Liver (tissue), 9 donors: ENCODE results near the gene AADACL4. TPM values are rescaled to one million over a fixed set of nuclear protein-coding genes. Genes with fewer than 3 reads are reported as not detected.
"Not testable (repeated sequence)": the region's sequence is repeated elsewhere in the genome, so short reads cannot be mapped to it uniquely, and the experiment has no call there.

Experiments
- DNase-seq: peaks from one replicate; pipeline ENCODE4 v3.0.0-alpha.2; 2017; ENCODE audit warnings: low spot score
- H3K27ac ChIP-seq, 2 donors: one replicate each; pipeline ENCODE4 v1.7.0; 2013; ENCODE audit warnings: inconsistent platforms in 2 of 2, low read length in 2 of 2, control low read depth in 1 of 2, low read depth in 1 of 2, mild to moderate bottlenecking in 1 of 2
- H3K27me3 ChIP-seq, 4 donors: one replicate each; pipeline versions ENCODE4 v1.6.1 to v1.7.0; 2013; ENCODE audit warnings: low read length in 3 of 4, inconsistent platforms in 1 of 4, mild to moderate bottlenecking in 1 of 4, moderate library complexity in 1 of 4; ENCODE audit not compliant: control insufficient read depth in 4 of 4, insufficient read depth in 4 of 4
- H3K36me3 ChIP-seq, 4 donors: one replicate each; pipeline versions ENCODE4 v1.6.1 to v1.7.0; 2013; ENCODE audit warnings: low read length in 3 of 4, mild to moderate bottlenecking in 3 of 4, low read depth in 1 of 4, moderate library complexity in 1 of 4; ENCODE audit not compliant: control insufficient read depth in 4 of 4, insufficient read depth in 3 of 4
- H3K4me1 ChIP-seq, 4 donors: one replicate each; pipeline versions ENCODE4 v1.6.1 to v1.7.0; 2013; ENCODE audit warnings: low read length in 3 of 4, mild to moderate bottlenecking in 3 of 4, moderate library complexity in 1 of 4; ENCODE audit not compliant: control insufficient read depth in 4 of 4, insufficient read depth in 4 of 4
- H3K4me3 ChIP-seq, 3 donors: one replicate each; pipeline versions ENCODE4 v1.6.1 to v1.7.0; 2013; ENCODE audit warnings: low read length in 3 of 3, control low read depth in 1 of 3, low read depth in 1 of 3, mild to moderate bottlenecking in 1 of 3
- H3K9ac ChIP-seq, 2 donors: one replicate each; pipeline ENCODE4 v1.7.0; 2013; ENCODE audit warnings: low read length in 2 of 2, mild to moderate bottlenecking in 2 of 2, moderate library complexity in 2 of 2, control low read depth in 1 of 2, low read depth in 1 of 2
- H3K9me3 ChIP-seq, 4 donors: one replicate each; pipeline versions ENCODE4 v1.6.1 to v1.7.0; 2013; ENCODE audit warnings: low read length in 3 of 4; ENCODE audit not compliant: control insufficient read depth in 4 of 4
- EGR1 ChIP-seq, 2 donors: IDR thresholded peaks; 2 replicates each; pipeline ENCODE4 v1.6.1; 2016 to 2018; ENCODE audit warnings: antibody characterized with exemption in 2 of 2, low read depth in 2 of 2
- FOXA1 ChIP-seq: IDR thresholded peaks from 2 replicates; pipeline ENCODE4 v1.6.1; 2016; ENCODE audit warnings: antibody characterized with exemption
- FOXA2 ChIP-seq: IDR thresholded peaks from 2 replicates; pipeline ENCODE4 v1.6.1; 2016; ENCODE audit warnings: antibody characterized with exemption
- HNF4A ChIP-seq, 2 donors: conservative IDR thresholded peaks; 2 replicates each; pipeline ENCODE4 v1.6.1; 2016; ENCODE audit warnings: antibody characterized with exemption in 2 of 2, mild to moderate bottlenecking in 2 of 2
- HNF4G ChIP-seq: IDR thresholded peaks from 2 replicates; pipeline ENCODE4 v1.6.1; 2016; ENCODE audit warnings: antibody characterized with exemption
- JUND ChIP-seq, 2 donors: IDR thresholded peaks; 2 replicates each; pipeline ENCODE4 v1.6.1; 2016; ENCODE audit warnings: antibody characterized with exemption in 2 of 2
- NR2F2 ChIP-seq: IDR thresholded peaks from 2 replicates; pipeline ENCODE4 v1.6.1; 2016; ENCODE audit warnings: antibody characterized with exemption
- RAD21 ChIP-seq, 2 donors: IDR thresholded peaks; 2 replicates each; pipeline ENCODE4 v1.6.1; 2016; ENCODE audit warnings: antibody characterized with exemption in 2 of 2, mild to moderate bottlenecking in 2 of 2
- TAF1 ChIP-seq: conservative IDR thresholded peaks from 2 replicates; pipeline ENCODE4 v1.6.1; 2016; ENCODE audit warnings: antibody characterized with exemption, mild to moderate bottlenecking
- WGBS: extraction: QIAGEN DNeasy Blood & Tissue Kit; methylation state at CpG from one replicate; pipeline ENCODE4 v1.1.7; 2013; 5-methylcytosine and 5-hydroxymethylcytosine counted together
- polyA plus RNA-seq, 2 donors: library from polyadenylated mRNA; stranded (reverse) in 1 of 2; unstranded in 1 of 2; fragments of 200-250 nt in 1 of 2; fragments of >200 nt in 1 of 2; fragmentation: Nextera tagmentation in 1 of 2; extraction: Ambion mirVana in 1 of 2; gene quantifications; one replicate each; pipeline versions ENCODE4 v1.2.1 to v1.2.3, GENCODE V29; 2013 to 2015
- total RNA-seq, 2 donors: library from RNA; depleted of rRNA; stranded (reverse); fragments of >200 nt; gene quantifications; one replicate each; pipeline ENCODE4 v1.2.3, GENCODE V29; 2014
- TF ChIP-seq, protein P1 (sequence below): IDR thresholded peaks from 2 replicates; pipeline ENCODE4 v1.6.1; 2016; ENCODE audit warnings: antibody characterized with exemption, mild to moderate bottlenecking
- TF ChIP-seq, protein P2 (sequence below): IDR thresholded peaks from 2 replicates; pipeline ENCODE4 v1.6.1; 2016; ENCODE audit warnings: antibody characterized with exemption
- TF ChIP-seq, protein P3 (sequence below): IDR thresholded peaks from 2 replicates; pipeline ENCODE4 v1.6.1; 2016; ENCODE audit warnings: antibody characterized with exemption
- TF ChIP-seq, protein P4 (sequence below): IDR thresholded peaks from 2 replicates; pipeline ENCODE4 v1.6.1; 2016; ENCODE audit warnings: antibody characterized with exemption
- TF ChIP-seq, protein P5 (sequence below): fragments of 150-350 bp; IDR thresholded peaks from 2 replicates; pipeline ENCODE4 v1.5.1; 2017; ENCODE audit warnings: improper control_type of control experiment, low read depth, low read length; ENCODE audit not compliant: missing input control
- donor health status: healthy.
- donor health status: healthy.
- donor health status: healthy.
- donor health status: healthy.
- donor health status: healthy.

The AADACL4 gene
- total and polyA plus RNA-seq, 4 donors: not detected

DNA sequence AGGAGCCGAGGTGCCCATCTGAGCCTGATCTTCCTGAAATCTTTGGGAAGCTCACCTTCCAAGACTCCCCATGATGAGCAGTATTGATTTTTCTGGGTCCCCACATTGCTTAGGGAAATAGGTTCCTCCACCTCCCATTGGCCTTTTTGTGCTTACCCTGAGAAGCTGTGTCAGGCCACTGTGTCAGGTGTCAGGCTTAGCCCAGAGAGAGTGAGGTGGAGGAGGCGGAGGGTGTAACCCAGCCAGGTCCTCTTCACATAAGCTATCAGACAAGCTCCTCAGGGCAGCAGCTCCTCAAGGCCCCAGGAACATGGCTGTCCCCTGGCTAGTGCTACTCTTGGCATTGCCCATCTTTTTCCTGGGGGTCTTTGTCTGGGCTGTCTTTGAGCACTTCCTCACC lies 352 bp downstream of the AADACL4 start:
- WGBS: 92% methylated on average over 2 of the region's 2 CpGs
- H3K36me3 ChIP-seq: peaks cover 0 to under 1% (median 0%) of the 10 kb centered on the region in 4 donors
- no peak for DNase-seq
- H3K27me3 ChIP-seq: peaks cover 0 to 3% (median 0%) of the 10 kb centered on the region in 4 donors
- TF ChIP-seq JUND (IDR thresholded peaks at IDR 0.05): no peak
- no peak for TF ChIP-seq HNF4A (conservative IDR thresholded peaks at IDR 0.05)
- TF ChIP-seq, protein P1, sequence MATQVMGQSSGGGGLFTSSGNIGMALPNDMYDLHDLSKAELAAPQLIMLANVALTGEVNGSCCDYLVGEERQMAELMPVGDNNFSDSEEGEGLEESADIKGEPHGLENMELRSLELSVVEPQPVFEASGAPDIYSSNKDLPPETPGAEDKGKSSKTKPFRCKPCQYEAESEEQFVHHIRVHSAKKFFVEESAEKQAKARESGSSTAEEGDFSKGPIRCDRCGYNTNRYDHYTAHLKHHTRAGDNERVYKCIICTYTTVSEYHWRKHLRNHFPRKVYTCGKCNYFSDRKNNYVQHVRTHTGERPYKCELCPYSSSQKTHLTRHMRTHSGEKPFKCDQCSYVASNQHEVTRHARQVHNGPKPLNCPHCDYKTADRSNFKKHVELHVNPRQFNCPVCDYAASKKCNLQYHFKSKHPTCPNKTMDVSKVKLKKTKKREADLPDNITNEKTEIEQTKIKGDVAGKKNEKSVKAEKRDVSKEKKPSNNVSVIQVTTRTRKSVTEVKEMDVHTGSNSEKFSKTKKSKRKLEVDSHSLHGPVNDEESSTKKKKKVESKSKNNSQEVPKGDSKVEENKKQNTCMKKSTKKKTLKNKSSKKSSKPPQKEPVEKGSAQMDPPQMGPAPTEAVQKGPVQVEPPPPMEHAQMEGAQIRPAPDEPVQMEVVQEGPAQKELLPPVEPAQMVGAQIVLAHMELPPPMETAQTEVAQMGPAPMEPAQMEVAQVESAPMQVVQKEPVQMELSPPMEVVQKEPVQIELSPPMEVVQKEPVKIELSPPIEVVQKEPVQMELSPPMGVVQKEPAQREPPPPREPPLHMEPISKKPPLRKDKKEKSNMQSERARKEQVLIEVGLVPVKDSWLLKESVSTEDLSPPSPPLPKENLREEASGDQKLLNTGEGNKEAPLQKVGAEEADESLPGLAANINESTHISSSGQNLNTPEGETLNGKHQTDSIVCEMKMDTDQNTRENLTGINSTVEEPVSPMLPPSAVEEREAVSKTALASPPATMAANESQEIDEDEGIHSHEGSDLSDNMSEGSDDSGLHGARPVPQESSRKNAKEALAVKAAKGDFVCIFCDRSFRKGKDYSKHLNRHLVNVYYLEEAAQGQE: no peak
- no peak for TF ChIP-seq NR2F2
- TF ChIP-seq, protein P2, sequence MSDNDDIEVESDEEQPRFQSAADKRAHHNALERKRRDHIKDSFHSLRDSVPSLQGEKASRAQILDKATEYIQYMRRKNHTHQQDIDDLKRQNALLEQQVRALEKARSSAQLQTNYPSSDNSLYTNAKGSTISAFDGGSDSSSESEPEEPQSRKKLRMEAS: no peak
- TF ChIP-seq FOXA1: no peak
- TF ChIP-seq, protein P3, sequence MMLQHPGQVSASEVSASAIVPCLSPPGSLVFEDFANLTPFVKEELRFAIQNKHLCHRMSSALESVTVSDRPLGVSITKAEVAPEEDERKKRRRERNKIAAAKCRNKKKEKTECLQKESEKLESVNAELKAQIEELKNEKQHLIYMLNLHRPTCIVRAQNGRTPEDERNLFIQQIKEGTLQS: no peak
- no peak for TF ChIP-seq RAD21 (IDR thresholded peaks at IDR 0.05)
- TF ChIP-seq HNF4G: no peak
- no peak for TF ChIP-seq FOXA2
- TF ChIP-seq TAF1: no peak
- TF ChIP-seq EGR1 (IDR thresholded peaks at IDR 0.05; ENCODE audit: low read depth in 2 of 2): no peak
- TF ChIP-seq, protein P4, sequence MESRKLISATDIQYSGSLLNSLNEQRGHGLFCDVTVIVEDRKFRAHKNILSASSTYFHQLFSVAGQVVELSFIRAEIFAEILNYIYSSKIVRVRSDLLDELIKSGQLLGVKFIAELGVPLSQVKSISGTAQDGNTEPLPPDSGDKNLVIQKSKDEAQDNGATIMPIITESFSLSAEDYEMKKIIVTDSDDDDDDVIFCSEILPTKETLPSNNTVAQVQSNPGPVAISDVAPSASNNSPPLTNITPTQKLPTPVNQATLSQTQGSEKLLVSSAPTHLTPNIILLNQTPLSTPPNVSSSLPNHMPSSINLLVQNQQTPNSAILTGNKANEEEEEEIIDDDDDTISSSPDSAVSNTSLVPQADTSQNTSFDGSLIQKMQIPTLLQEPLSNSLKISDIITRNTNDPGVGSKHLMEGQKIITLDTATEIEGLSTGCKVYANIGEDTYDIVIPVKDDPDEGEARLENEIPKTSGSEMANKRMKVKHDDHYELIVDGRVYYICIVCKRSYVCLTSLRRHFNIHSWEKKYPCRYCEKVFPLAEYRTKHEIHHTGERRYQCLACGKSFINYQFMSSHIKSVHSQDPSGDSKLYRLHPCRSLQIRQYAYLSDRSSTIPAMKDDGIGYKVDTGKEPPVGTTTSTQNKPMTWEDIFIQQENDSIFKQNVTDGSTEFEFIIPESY: no peak
- TF ChIP-seq, protein P5, sequence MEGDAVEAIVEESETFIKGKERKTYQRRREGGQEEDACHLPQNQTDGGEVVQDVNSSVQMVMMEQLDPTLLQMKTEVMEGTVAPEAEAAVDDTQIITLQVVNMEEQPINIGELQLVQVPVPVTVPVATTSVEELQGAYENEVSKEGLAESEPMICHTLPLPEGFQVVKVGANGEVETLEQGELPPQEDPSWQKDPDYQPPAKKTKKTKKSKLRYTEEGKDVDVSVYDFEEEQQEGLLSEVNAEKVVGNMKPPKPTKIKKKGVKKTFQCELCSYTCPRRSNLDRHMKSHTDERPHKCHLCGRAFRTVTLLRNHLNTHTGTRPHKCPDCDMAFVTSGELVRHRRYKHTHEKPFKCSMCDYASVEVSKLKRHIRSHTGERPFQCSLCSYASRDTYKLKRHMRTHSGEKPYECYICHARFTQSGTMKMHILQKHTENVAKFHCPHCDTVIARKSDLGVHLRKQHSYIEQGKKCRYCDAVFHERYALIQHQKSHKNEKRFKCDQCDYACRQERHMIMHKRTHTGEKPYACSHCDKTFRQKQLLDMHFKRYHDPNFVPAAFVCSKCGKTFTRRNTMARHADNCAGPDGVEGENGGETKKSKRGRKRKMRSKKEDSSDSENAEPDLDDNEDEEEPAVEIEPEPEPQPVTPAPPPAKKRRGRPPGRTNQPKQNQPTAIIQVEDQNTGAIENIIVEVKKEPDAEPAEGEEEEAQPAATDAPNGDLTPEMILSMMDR: no peak
- peaks cover 3 to 13% (median 6%) of the 10 kb centered on the region in 4 donors for H3K9me3 ChIP-seq
- H3K4me3 ChIP-seq: no peak overlapping the region
- no peak overlapping the region for H3K27ac ChIP-seq
- no peak overlapping the region for H3K9ac ChIP-seq
- no peaks in the 10 kb centered on the region for H3K4me1 ChIP-seq

DNA sequence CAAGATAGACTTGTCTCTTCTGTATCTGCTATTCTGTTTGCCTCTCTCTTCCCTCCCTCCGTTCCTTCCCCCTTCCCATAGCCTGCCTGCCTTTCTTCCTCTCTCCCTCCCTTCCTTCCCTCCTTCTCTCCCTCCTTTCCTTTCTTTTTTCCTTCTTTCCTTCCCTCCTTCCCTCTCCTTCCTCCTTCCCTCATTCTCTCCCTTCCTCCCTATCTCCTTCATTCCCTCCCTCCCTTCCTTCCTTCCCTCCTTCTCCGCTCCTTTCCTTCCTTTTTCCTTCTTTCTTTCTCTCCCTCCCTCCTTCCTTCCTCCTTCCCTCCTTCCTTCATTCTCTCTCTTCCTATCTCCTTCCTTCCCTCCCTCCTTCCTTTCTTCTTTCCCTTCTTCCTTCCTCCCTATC lies 944 bp downstream of the AADACL4 start:
- H3K27me3 ChIP-seq: peaks cover 0 to 3% (median 0%) of the 10 kb centered on the region in 4 donors
- H3K9ac ChIP-seq: no peak overlapping the region
- TF ChIP-seq, protein P5: no peak
- no peak for TF ChIP-seq RAD21 (IDR thresholded peaks at IDR 0.05)
- no peak for TF ChIP-seq HNF4G
- TF ChIP-seq HNF4A (conservative IDR thresholded peaks at IDR 0.05): no peak
- no peak for TF ChIP-seq EGR1 (IDR thresholded peaks at IDR 0.05; ENCODE audit: low read depth in 2 of 2)
- TF ChIP-seq, protein P2: no peak
- TF ChIP-seq, protein P4: no peak
- no peak for TF ChIP-seq NR2F2
- TF ChIP-seq FOXA2: no peak
- no peak for DNase-seq
- WGBS: 89% methylated on average over 2 of the region's 2 CpGs
- H3K4me3 ChIP-seq: no peak overlapping the region
- no peak overlapping the region for H3K27ac ChIP-seq
- no peaks in the 10 kb centered on the region for H3K36me3 ChIP-seq
- peaks cover 0 to 8% (median 5%) of the 10 kb centered on the region in 4 donors for H3K9me3 ChIP-seq
- H3K4me1 ChIP-seq: no peaks in the 10 kb centered on the region

DNA sequence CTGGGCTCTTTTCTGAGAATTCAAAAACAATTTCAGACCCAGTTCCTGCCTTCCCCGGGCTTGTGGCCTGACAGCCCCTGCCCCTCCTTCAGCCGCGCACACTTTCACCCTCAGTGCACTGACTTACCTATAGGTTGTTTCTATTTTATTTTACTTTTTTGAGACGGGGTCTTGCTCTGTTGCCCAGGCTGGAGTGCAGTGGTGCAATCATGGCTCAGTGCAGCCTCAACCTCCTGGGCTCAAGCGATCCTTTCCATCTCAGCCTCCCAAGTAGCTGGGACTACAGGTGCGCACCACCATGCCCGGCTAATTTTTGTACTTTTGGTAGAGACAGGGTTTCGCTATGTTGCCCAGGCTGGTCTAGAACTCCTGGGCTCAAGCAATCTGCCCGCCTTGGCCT lies 1.5 kb downstream of the AADACL4 start:
- not testable (repeated sequence) for H3K27ac ChIP-seq, H3K4me3 ChIP-seq, DNase-seq, H3K27me3 ChIP-seq, H3K9me3 ChIP-seq, H3K36me3 ChIP-seq, H3K4me1 ChIP-seq, H3K9ac ChIP-seq
- WGBS: 92% methylated on average over 9 of the region's 9 CpGs
